Testis (tissue), 3 donors: ENCODE measurements around the gene BMP7. TPM values are rescaled to one million over a fixed set of nuclear protein-coding genes. Genes with fewer than 3 reads are reported as not detected.

ENCODE experiments used
- DNase-seq: peaks from one replicate; pipeline ENCODE4 v3.0.0-alpha.2; 2019
- H3K27ac ChIP-seq, 2 donors: fragments of 200-600 bp; sonication (generic); one replicate each; pipeline ENCODE4 v1.5.1; 2019
- H3K27me3 ChIP-seq: fragments of 200-600 bp; sonication (generic); one replicate; pipeline ENCODE4 v1.5.1; 2019
- H3K36me3 ChIP-seq: fragments of 200-600 bp; sonication (generic); one replicate; pipeline ENCODE4 v1.5.1; 2017; ENCODE audit warnings: low read depth; ENCODE audit errors: missing control alignments
- H3K4me1 ChIP-seq: fragments of 200-600 bp; sonication (generic); one replicate; pipeline ENCODE4 v1.5.1; 2019
- H3K4me3 ChIP-seq, 2 donors: fragments of 200-600 bp; sonication (generic); one replicate each; pipeline ENCODE4 v1.5.1; 2017 to 2019
- H3K9me3 ChIP-seq: fragments of 200-600 bp; sonication (generic); one replicate; pipeline ENCODE4 v1.5.1; 2017
- CTCF ChIP-seq, 3 experiments: fragments of 450-650 bp in 2 of 3; fragments of 200-600 bp in 1 of 3; sonication (generic) in 1 of 3; IDR thresholded peaks; one replicate each; pipeline ENCODE4 v1.5.1; 2016 to 2019; ENCODE audit warnings: antibody characterized with exemption in 3 of 3, mild to moderate bottlenecking in 2 of 3, moderate library complexity in 1 of 3
- POLR2A ChIP-seq: fragments of 450-650 bp; IDR thresholded peaks from one replicate; pipeline ENCODE4 v1.6.1; 2017; ENCODE audit warnings: antibody characterized with exemption, mild to moderate bottlenecking, moderate library complexity
- WGBS, 2 donors: methylation state at CpG; one replicate each; pipeline ENCODE4 v1.1.5; 2018; 5-methylcytosine and 5-hydroxymethylcytosine counted together
- intact Hi-C: fragments of 100-400 bp; cut with DNase I; formaldehyde crosslinking; loops from one replicate; pipeline ENCODE4 v1.15.1; 2023; ENCODE audit warnings: low total_unique reads
- polyA plus RNA-seq: library from polyadenylated mRNA; stranded (reverse); fragments of 350-450 nt; fragmentation: Illumina TruSeq; extraction: RNeasy Lipid Tissue Mini Kit (QIAGEN cat#74804); gene quantifications from one replicate; pipeline ENCODE4 v1.2.3, GENCODE V29; 2014; ENCODE audit warnings: low read depth, low replicate concordance; ENCODE audit not compliant: insufficient read depth
- total RNA-seq, 2 donors: library from RNA; depleted of rRNA; stranded (reverse); fragments of >200 nt; gene quantifications; one replicate each; pipeline ENCODE4 v1.2.3, GENCODE V29; 2016

BMP7 gene
- total and polyA plus RNA-seq, 3 donors from 2014 or later = 2.4 to 7.1 (median 3.3) TPM

GRCh38 chr20:57176842-57177241 is 89.6 kb downstream of the BMP7 start:
- Histone ChIP-seq H3K4me1 (no peaks in the 10 kb centered on the region), H3K4me3 (no peak overlapping the region), H3K27me3 (no peaks in the 10 kb centered on the region), H3K9me3 (no peaks in the 10 kb centered on the region), H3K36me3 (no peaks in the 10 kb centered on the region), H3K27ac (no peak overlapping the region)
- WGBS, 2 donors = 98 to 100% methylated on average over 2 of the region's 2 CpGs
- no peak for DNase-seq
- intact Hi-C loops = no loop called here
- TF ChIP-seq POLR2A (no peak), CTCF (IDR thresholded peaks at IDR 0.05) (no peak)

DNA sequence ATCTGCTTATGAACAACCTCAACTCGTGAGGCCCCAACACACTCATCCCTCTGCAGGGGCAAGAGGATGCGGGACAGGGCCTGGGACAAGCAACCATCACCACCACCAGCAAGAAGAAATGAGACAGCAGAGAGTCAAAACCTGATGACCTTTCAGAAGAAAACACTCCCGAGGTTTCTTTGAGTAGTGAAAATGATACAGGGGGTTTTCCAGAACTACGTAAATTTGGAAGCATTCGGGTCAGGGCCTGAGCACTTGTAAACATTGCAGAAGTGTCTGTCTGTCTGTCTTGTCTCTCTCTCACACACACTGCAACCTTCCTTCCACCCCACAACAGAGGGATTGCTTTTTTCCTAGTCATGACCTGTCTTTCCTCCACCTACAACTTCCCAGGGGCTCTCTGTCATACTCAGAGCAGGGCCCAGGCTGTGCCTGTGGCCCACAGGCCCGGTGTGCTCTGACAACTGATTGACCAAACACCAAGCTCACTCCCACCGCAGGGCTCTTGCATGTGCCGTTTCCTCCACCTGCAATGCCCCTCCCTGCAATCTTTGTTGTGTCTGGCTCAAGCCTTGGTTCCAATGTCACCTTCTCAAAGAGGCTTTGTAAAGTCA is 90.9 kb downstream of the BMP7 start:
- intact Hi-C loops = no loop called here
- no peak for TF ChIP-seq POLR2A
- TF ChIP-seq CTCF (IDR thresholded peaks at IDR 0.05) = no peak
- Histone ChIP-seq H3K9me3 (no peaks in the 10 kb centered on the region), H3K4me3 (no peak overlapping the region), H3K27me3 (no peaks in the 10 kb centered on the region), H3K36me3 (no peaks in the 10 kb centered on the region), H3K27ac (no peak overlapping the region), H3K4me1 (no peaks in the 10 kb centered on the region)
- DNase-seq = no peak
- WGBS, 2 donors = 88 to 90% methylated on average over 6 to 8 of the region's 8 CpGs

DNA sequence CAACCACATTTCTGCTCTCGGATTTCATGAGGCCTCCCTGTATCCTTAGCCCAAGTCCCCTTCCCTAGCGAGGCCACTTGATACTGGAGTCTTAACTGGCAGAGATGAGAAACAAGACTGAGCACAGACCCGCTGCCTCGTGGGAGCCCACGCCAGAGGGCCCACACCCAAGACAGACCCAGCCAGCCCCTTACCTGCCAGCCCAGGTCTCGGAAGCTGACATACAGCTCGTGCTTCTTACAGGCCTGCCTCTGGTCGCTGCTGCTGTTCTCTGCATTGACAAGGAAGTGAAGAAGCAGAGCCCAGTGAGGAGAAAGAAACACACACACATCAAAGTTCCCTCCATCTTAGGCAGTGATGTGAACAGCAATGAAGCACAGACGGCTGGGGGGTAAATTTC is 91.7 kb downstream of the BMP7 start:
- Histone ChIP-seq H3K4me1 (no peaks in the 10 kb centered on the region), H3K9me3 (no peaks in the 10 kb centered on the region), H3K4me3 (no peak overlapping the region), H3K27me3 (no peaks in the 10 kb centered on the region), H3K36me3 (no peaks in the 10 kb centered on the region), H3K27ac (no peak overlapping the region)
- 88 to 92% methylated on average over 3 to 9 of the region's 9 CpGs for WGBS, 2 donors
- DNase-seq = no peak
- intact Hi-C loops = no loop called here
- no peak for TF ChIP-seq CTCF (IDR thresholded peaks at IDR 0.05)
- TF ChIP-seq POLR2A = no peak

GRCh38 chr20:57173986-57174385 is 92.5 kb downstream of the BMP7 start:
- H3K4me1 ChIP-seq = no peaks in the 10 kb centered on the region
- no peak overlapping the region for H3K4me3 ChIP-seq
- no peaks in the 10 kb centered on the region for H3K36me3 ChIP-seq
- H3K27ac ChIP-seq = no peak overlapping the region
- WGBS, 2 donors = 88 to 93% methylated on average over 4 to 5 of the region's 5 CpGs
- intact Hi-C loops = no loop called here
- H3K9me3 ChIP-seq = no peaks in the 10 kb centered on the region
- no peak for DNase-seq
- TF ChIP-seq POLR2A (no peak), CTCF (IDR thresholded peaks at IDR 0.05) (no peak)
- H3K27me3 ChIP-seq = no peaks in the 10 kb centered on the region

GRCh38 chr20:57173041-57173440 is 93.4 kb downstream of the BMP7 start:
- intact Hi-C loops = no loop called here

More at GRCh38 chr20:57173041-57173440, 93.4 kb downstream of the BMP7 start:
- no peak overlapping the region for H3K4me3 ChIP-seq
- H3K27me3 ChIP-seq = no peaks in the 10 kb centered on the region
- 87 to 93% methylated on average over 15 of the region's 15 CpGs for WGBS, 2 donors
- no peak overlapping the region for H3K27ac ChIP-seq
- no peaks in the 10 kb centered on the region for H3K36me3 ChIP-seq
- no peaks in the 10 kb centered on the region for H3K4me1 ChIP-seq
- DNase-seq = no peak
- no peaks in the 10 kb centered on the region for H3K9me3 ChIP-seq
- TF ChIP-seq CTCF (IDR thresholded peaks at IDR 0.05) = no peak
- TF ChIP-seq POLR2A = no peak
